Neural cell (in vitro differentiated cells): ENCODE data around the gene GPS1. TPM values are rescaled to one million over a fixed set of nuclear protein-coding genes. Genes with fewer than 3 reads are reported as not detected.

Source experiments
- H2AFZ ChIP-seq: fragments of 200-600, 300-800 bp; sonication (generic), shearing (Covaris generic); 2 replicates; pipeline ENCODE4 v1.6.0; 2014; ENCODE audit warnings: low read depth, mild to moderate bottlenecking, antibody characterized with exemption, low read length, moderate library complexity
- H3F3A ChIP-seq: fragments of 200-600 bp; shearing (Covaris generic); 2 replicates; pipeline ENCODE4 v1.6.1; 2016; ENCODE audit warnings: mild to moderate bottlenecking, moderate library complexity, mixed read lengths, antibody characterized with exemption, low read length; ENCODE audit not compliant: insufficient read depth, poor library complexity, severe bottlenecking
- H3K27ac ChIP-seq: fragments of 200-600, 300-800 bp; sonication (generic), shearing (Covaris generic); 2 replicates; pipeline ENCODE4 v1.5.1; 2014; ENCODE audit warnings: mild to moderate bottlenecking, low read length, moderate library complexity
- H3K27me3 ChIP-seq: fragments of 300-800, 200-600 bp; sonication (generic), shearing (Covaris generic); 2 replicates; pipeline ENCODE4 v1.6.0; 2014; ENCODE audit warnings: mild to moderate bottlenecking, low read depth, low read length, moderate library complexity; ENCODE audit not compliant: insufficient read depth
- H3K36me3 ChIP-seq: fragments of 300-800, 200-600 bp; sonication (generic), shearing (Covaris generic); 2 replicates; pipeline ENCODE4 v1.5.1; 2014; ENCODE audit warnings: mild to moderate bottlenecking, antibody characterized with exemption, low read length, moderate library complexity; ENCODE audit not compliant: insufficient read depth
- H3K4me2 ChIP-seq: fragments of 300-800, 200-600 bp; sonication (generic), shearing (Covaris generic); 2 replicates; pipeline ENCODE4 v1.6.0; 2014; ENCODE audit warnings: mild to moderate bottlenecking, low read length
- H3K4me3 ChIP-seq: fragments of 300-800, 200-600 bp; sonication (generic), shearing (Covaris generic); 2 replicates; pipeline ENCODE4 v1.5.1; 2014; ENCODE audit warnings: mild to moderate bottlenecking, low read length, moderate library complexity
- H3K79me2 ChIP-seq: fragments of 200-600 bp; shearing (Covaris generic); replicated peaks from 2 replicates; pipeline ENCODE4 v1.6.0; 2014; ENCODE audit warnings: mild to moderate bottlenecking, low read length, moderate library complexity; ENCODE audit not compliant: insufficient read depth
- H3K9ac ChIP-seq: fragments of 300-800, 200-600 bp; sonication (generic), shearing (Covaris generic); 2 replicates; pipeline ENCODE4 v1.6.1; 2016; ENCODE audit warnings: mild to moderate bottlenecking, low read length, mixed read lengths
- H3K9me2 ChIP-seq: fragments of 200-600 bp; shearing (Covaris generic); 2 replicates; pipeline ENCODE4 v1.6.1; 2016; ENCODE audit warnings: mild to moderate bottlenecking, low read length, mixed read lengths; ENCODE audit not compliant: insufficient read depth
- H3K9me3 ChIP-seq: fragments of 200-600, 300-800 bp; sonication (generic), shearing (Covaris generic); 2 replicates; pipeline ENCODE4 v1.6.1; 2016; ENCODE audit warnings: mild to moderate bottlenecking, mixed run types, low read length, moderate library complexity, mixed read lengths
- H4K20me1 ChIP-seq: fragments of 200-600 bp; shearing (Covaris generic); 2 replicates; pipeline ENCODE4 v1.6.1; 2016; ENCODE audit warnings: mild to moderate bottlenecking, mixed run types; ENCODE audit not compliant: insufficient read depth
- CTCF ChIP-seq: fragments of 450-650 bp; IDR thresholded peaks from 2 replicates; pipeline ENCODE4 v1.5.1; 2014; ENCODE audit warnings: antibody characterized with exemption, mild to moderate bottlenecking, moderate library complexity; ENCODE audit not compliant: poor library complexity, severe bottlenecking
- EP300 ChIP-seq: fragments of 450-650 bp; conservative IDR thresholded peaks from 2 replicates; pipeline ENCODE4 v1.6.1; 2014; ENCODE audit warnings: antibody characterized with exemption, mild to moderate bottlenecking, moderate library complexity; ENCODE audit not compliant: poor library complexity, severe bottlenecking
- EZH2 ChIP-seq: fragments of 200-600, 300-800 bp; shearing (Covaris generic), sonication (generic); IDR thresholded peaks from 2 replicates; pipeline ENCODE4 v1.6.1; 2014; ENCODE audit warnings: antibody characterized with exemption, low read length, borderline replicate concordance, mild to moderate bottlenecking; ENCODE audit not compliant: insufficient read depth, poor library complexity, severe bottlenecking
- MXI1 ChIP-seq: fragments of 450-650 bp; conservative IDR thresholded peaks from 2 replicates; pipeline ENCODE4 v1.6.1; 2014; ENCODE audit warnings: antibody characterized with exemption, mild to moderate bottlenecking; ENCODE audit not compliant: poor library complexity, severe bottlenecking
- POLR2AphosphoS5 ChIP-seq: IDR thresholded peaks from 2 replicates; pipeline ENCODE4 v1.6.1; 2012
- RAD21 ChIP-seq: fragments of 450-650 bp; conservative IDR thresholded peaks from 2 replicates; pipeline ENCODE4 v1.6.1; 2014; ENCODE audit warnings: antibody characterized with exemption, mild to moderate bottlenecking, moderate library complexity
- SMC3 ChIP-seq: fragments of 450-650 bp; conservative IDR thresholded peaks from 2 replicates; pipeline ENCODE4 v1.6.1; 2014; ENCODE audit warnings: antibody characterized with exemption, mild to moderate bottlenecking, moderate library complexity; ENCODE audit not compliant: poor library complexity
- TAF1 ChIP-seq: IDR thresholded peaks from 2 replicates; pipeline ENCODE4 v1.6.1; 2012; ENCODE audit warnings: low read depth
- polyA plus RNA-seq: library from polyadenylated mRNA; depleted of rRNA; stranded (reverse); fragments of >200 nt; gene quantifications from 2 replicates; pipeline ENCODE4 v1.2.3, GENCODE V29; 2014
- TF ChIP-seq, protein P1 (sequence below): IDR thresholded peaks from 2 replicates; pipeline ENCODE4 v1.6.1; 2012; ENCODE audit warnings: borderline replicate concordance

The GPS1 gene
- polyA plus RNA-seq, 1 donor from 2014 or later: 170 TPM

GRCh38 chr17:82025401-82026107 lies 26.1 kb upstream of the GPS1 start:
- H3K27me3 ChIP-seq: no peaks in the 10 kb centered on the region
- no peaks in the 10 kb centered on the region for H3F3A ChIP-seq
- no peak overlapping the region for H2AFZ ChIP-seq
- no peak overlapping the region for H3K4me3 ChIP-seq
- no peaks in the 10 kb centered on the region for H3K9me2 ChIP-seq
- peaks cover 11% of the 10 kb centered on the region for H3K79me2 ChIP-seq
- no peak overlapping the region for H3K9ac ChIP-seq
- no peak overlapping the region for H3K4me2 ChIP-seq
- no peaks in the 10 kb centered on the region for H3K9me3 ChIP-seq
- no peaks in the 10 kb centered on the region for H4K20me1 ChIP-seq
- H3K27ac ChIP-seq: no peak overlapping the region
- H3K36me3 ChIP-seq: no peaks in the 10 kb centered on the region
- no peak for TF ChIP-seq RAD21
- TF ChIP-seq TAF1: no peak
- TF ChIP-seq SMC3: no peak
- no peak for TF ChIP-seq MXI1
- TF ChIP-seq, protein P1, sequence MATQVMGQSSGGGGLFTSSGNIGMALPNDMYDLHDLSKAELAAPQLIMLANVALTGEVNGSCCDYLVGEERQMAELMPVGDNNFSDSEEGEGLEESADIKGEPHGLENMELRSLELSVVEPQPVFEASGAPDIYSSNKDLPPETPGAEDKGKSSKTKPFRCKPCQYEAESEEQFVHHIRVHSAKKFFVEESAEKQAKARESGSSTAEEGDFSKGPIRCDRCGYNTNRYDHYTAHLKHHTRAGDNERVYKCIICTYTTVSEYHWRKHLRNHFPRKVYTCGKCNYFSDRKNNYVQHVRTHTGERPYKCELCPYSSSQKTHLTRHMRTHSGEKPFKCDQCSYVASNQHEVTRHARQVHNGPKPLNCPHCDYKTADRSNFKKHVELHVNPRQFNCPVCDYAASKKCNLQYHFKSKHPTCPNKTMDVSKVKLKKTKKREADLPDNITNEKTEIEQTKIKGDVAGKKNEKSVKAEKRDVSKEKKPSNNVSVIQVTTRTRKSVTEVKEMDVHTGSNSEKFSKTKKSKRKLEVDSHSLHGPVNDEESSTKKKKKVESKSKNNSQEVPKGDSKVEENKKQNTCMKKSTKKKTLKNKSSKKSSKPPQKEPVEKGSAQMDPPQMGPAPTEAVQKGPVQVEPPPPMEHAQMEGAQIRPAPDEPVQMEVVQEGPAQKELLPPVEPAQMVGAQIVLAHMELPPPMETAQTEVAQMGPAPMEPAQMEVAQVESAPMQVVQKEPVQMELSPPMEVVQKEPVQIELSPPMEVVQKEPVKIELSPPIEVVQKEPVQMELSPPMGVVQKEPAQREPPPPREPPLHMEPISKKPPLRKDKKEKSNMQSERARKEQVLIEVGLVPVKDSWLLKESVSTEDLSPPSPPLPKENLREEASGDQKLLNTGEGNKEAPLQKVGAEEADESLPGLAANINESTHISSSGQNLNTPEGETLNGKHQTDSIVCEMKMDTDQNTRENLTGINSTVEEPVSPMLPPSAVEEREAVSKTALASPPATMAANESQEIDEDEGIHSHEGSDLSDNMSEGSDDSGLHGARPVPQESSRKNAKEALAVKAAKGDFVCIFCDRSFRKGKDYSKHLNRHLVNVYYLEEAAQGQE: no peak
- no peak for TF ChIP-seq CTCF
- no peak for TF ChIP-seq POLR2AphosphoS5
- no peak for TF ChIP-seq EP300
- TF ChIP-seq EZH2: no peak

GRCh38 chr17:82028246-82028645 lies 23.5 kb upstream of the GPS1 start:
- H3K9ac ChIP-seq: no peak overlapping the region
- H3K27ac ChIP-seq: no peak overlapping the region
- no peaks in the 10 kb centered on the region for H3K9me3 ChIP-seq
- H3K79me2 ChIP-seq: no peaks in the 10 kb centered on the region
- H3K9me2 ChIP-seq: no peaks in the 10 kb centered on the region
- no peak overlapping the region for H3K4me3 ChIP-seq
- H3F3A ChIP-seq: no peaks in the 10 kb centered on the region
- no peaks in the 10 kb centered on the region for H3K27me3 ChIP-seq
- H3K4me2 ChIP-seq: no peak overlapping the region
- no peaks in the 10 kb centered on the region for H3K36me3 ChIP-seq
- no peak for TF ChIP-seq TAF1
- no peak for TF ChIP-seq MXI1
- TF ChIP-seq, protein P1: no peak
- no peak for TF ChIP-seq SMC3
- TF ChIP-seq CTCF: no peak
- no peak for TF ChIP-seq EZH2
- no peak for TF ChIP-seq POLR2AphosphoS5
- TF ChIP-seq EP300: no peak
- no peak for TF ChIP-seq RAD21
- H4K20me1 ChIP-seq: no peaks in the 10 kb centered on the region
- no peak overlapping the region for H2AFZ ChIP-seq
